Gastroesophageal sphincter (tissue), 3 donors: ENCODE measurements around the gene CEBPA.

Experiments
- POLR2AphosphoS5 ChIP-seq: sonication (generic); formaldehyde crosslinking; IDR thresholded peaks from one replicate; pipeline ENCODE4 v1.6.1; 2017; ENCODE audit warnings: antibody characterized with exemption
- TF ChIP-seq, protein P1 (sequence below), 4 experiments: fragments of 200-600 bp in 2 of 4; fragments of 450-650 bp in 2 of 4; sonication (generic) in 1 of 4; IDR thresholded peaks; one replicate each; pipeline ENCODE4 v1.5.1; 2017 to 2019; ENCODE audit warnings: antibody characterized with exemption in 4 of 4, mild to moderate bottlenecking in 2 of 4, moderate library complexity in 2 of 4

DNA sequence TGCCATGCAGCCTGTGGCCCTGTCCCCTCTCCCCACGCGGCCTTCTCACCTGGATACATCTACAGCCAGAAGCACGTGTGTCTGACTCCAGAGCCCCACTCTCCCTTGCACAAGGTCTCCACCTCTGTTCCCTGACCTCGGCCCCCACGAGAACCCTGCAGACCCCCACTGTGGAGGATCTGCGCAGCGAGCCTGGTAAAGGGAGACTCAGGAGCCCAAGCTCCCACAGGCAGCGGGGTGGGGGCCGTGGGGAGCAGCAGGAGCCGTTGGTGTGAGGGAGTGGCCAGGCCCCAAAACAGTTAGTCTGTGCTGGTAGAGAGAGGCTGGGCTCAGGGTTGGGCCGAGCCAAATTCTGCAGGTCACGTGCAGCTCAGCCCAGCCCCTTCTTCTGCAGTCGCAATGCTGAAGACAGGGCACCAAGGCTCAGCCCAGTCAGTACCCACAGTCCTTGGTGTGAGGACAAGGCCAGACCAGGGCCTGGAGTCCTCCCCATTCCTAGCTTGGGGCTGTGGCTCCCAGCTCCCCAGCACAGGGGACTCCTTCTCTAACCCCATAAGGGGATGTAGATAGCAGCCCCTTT, 48.0 kb downstream of the CEBPA start:
- TF ChIP-seq, protein P1, sequence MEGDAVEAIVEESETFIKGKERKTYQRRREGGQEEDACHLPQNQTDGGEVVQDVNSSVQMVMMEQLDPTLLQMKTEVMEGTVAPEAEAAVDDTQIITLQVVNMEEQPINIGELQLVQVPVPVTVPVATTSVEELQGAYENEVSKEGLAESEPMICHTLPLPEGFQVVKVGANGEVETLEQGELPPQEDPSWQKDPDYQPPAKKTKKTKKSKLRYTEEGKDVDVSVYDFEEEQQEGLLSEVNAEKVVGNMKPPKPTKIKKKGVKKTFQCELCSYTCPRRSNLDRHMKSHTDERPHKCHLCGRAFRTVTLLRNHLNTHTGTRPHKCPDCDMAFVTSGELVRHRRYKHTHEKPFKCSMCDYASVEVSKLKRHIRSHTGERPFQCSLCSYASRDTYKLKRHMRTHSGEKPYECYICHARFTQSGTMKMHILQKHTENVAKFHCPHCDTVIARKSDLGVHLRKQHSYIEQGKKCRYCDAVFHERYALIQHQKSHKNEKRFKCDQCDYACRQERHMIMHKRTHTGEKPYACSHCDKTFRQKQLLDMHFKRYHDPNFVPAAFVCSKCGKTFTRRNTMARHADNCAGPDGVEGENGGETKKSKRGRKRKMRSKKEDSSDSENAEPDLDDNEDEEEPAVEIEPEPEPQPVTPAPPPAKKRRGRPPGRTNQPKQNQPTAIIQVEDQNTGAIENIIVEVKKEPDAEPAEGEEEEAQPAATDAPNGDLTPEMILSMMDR (IDR thresholded peaks at IDR 0.05): no peak
- TF ChIP-seq POLR2AphosphoS5: no peak
